IPS-18a (cell line): ENCODE data around the gene NCOA3.

Experiments used
- H3K27ac ChIP-seq: one replicate; pipeline ENCODE4 v1.5.1; 2013; ENCODE audit warnings: low read length
- H3K27me3 ChIP-seq: one replicate; pipeline ENCODE4 v1.6.1; 2013; ENCODE audit warnings: mild to moderate bottlenecking, low read length; ENCODE audit not compliant: control insufficient read depth, insufficient read depth
- H3K36me3 ChIP-seq: one replicate; pipeline ENCODE4 v1.6.1; 2013; ENCODE audit warnings: low read depth, low read length; ENCODE audit not compliant: control insufficient read depth
- H3K4me1 ChIP-seq: one replicate; pipeline ENCODE4 v1.6.1; 2013; ENCODE audit warnings: low read depth, low read length; ENCODE audit not compliant: control insufficient read depth
- H3K4me3 ChIP-seq: one replicate; pipeline ENCODE4 v1.5.1; 2013; ENCODE audit warnings: low read length
- H3K9ac ChIP-seq: one replicate; pipeline ENCODE4 v1.6.1; 2013; ENCODE audit warnings: mild to moderate bottlenecking, low read length, moderate library complexity
- H3K9me3 ChIP-seq: one replicate; pipeline ENCODE4 v1.6.1; 2013; ENCODE audit warnings: low read depth, low read length; ENCODE audit not compliant: control insufficient read depth

NCOA3 gene

DNA sequence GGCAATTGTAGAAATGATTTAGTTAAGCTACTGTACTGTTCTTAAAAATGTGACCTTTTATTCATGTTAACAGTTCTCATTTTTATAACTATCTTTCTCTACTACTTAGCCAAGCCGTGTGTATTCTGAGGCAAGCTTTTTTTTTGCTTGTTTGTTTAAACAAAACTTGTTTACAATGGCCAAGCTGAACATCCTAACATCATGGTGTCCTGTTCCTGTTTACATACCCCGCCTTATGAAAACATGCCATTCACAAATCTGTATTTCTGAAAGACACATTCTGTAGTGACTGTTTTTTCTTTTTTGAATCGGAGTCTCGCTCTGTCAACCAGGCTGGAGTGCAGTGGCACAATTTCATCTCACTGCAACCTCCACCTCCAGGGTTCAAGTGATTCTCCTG is 140.9 kb downstream of the NCOA3 start:
- H3K4me3 ChIP-seq: no peak overlapping the region
- no peaks in the 10 kb centered on the region for H3K4me1 ChIP-seq
- no peaks in the 10 kb centered on the region for H3K27me3 ChIP-seq
- no peaks in the 10 kb centered on the region for H3K9me3 ChIP-seq
- H3K27ac ChIP-seq: no peak overlapping the region
- peaks cover 40% of the 10 kb centered on the region for H3K36me3 ChIP-seq
- no peak overlapping the region for H3K9ac ChIP-seq

DNA sequence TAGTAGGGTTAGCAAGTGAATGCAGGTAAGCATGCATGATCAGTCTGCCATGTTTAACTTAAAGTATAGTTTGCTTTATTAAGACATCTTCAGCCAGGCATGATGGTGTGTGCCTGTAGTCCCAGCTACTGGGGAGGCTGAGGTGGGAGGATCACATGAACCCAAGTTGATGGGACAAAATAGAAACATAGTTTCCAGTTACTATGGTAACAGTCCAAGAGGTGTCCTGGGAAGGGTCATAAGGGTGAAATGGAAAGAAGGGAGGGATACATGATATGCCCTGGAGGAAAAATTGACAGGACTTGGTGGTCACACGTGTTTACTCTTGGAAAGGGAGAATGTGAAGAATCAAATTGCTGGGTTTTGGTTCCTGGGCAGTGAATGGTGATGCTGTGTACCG is 143.9 kb downstream of the NCOA3 start:
- Histone ChIP-seq H3K36me3 (peaks cover 18% of the 10 kb centered on the region), H3K27me3 (no peaks in the 10 kb centered on the region), H3K9ac (no peak overlapping the region), H3K4me3 (no peak overlapping the region), H3K4me1 (peaks cover 19% of the 10 kb centered on the region), H3K9me3 (no peaks in the 10 kb centered on the region), H3K27ac (no peak overlapping the region)

DNA sequence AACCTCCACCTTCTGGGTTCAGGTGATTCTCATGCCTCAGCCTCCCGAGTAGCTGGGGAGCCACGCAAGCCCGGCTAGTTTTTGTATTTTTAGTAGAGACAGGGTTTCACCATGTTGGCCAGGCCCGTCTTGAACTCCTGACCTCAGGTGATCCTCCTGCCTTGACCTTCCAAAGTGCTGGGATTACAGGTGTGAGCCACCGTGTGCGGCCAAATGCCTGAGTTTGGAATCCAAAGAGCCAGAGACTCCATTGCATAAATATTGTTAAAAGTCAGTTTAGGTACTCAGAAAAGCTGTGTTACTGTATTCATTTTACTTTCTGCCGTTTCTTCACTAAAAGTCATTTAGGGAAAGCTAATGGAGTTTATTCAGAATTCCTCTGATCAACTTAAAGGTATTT is 146.3 kb downstream of the NCOA3 start:
- H3K36me3 ChIP-seq: peaks cover 21% of the 10 kb centered on the region
- no peak overlapping the region for H3K4me3 ChIP-seq
- H3K4me1 ChIP-seq: peaks cover 19% of the 10 kb centered on the region
- no peak overlapping the region for H3K9ac ChIP-seq
- no peaks in the 10 kb centered on the region for H3K27me3 ChIP-seq
- no peak overlapping the region for H3K27ac ChIP-seq
- no peaks in the 10 kb centered on the region for H3K9me3 ChIP-seq

- Histone ChIP-seq H3K9me3 (no peaks in the 10 kb centered on the region), H3K27me3 (no peaks in the 10 kb centered on the region), H3K4me3 (no peak overlapping the region), H3K9ac (peak overlapping the region; percentile 28), H3K36me3 (peaks cover 30% of the 10 kb centered on the region), H3K4me1 (peaks cover 27% of the 10 kb centered on the region), H3K27ac (peak overlapping the region; percentile 32)
These were observed 147.3 kb downstream of the NCOA3 start for GRCh38 chr20:47648943-47649342.

DNA sequence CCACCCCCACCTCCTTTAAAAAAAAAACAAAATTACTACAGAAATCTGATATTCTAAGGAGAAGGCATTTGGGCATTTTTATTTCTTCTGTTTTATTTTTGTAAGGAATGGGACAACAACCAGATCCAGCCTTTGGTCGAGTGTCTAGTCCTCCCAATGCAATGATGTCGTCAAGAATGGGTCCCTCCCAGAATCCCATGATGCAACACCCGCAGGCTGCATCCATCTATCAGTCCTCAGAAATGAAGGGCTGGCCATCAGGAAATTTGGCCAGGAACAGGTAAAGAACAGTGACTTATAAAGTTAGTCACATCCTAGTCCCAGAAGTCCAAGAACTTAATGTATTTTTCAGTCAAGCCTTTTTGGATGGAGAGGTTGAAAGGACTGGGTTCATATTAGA is 150.6 kb downstream of the NCOA3 start:
- Histone ChIP-seq H3K4me3 (no peak overlapping the region), H3K27ac (no peak overlapping the region), H3K36me3 (peaks cover 30% of the 10 kb centered on the region), H3K4me1 (peaks cover 42% of the 10 kb centered on the region), H3K9ac (no peak overlapping the region), H3K27me3 (no peaks in the 10 kb centered on the region), H3K9me3 (no peaks in the 10 kb centered on the region)

DNA sequence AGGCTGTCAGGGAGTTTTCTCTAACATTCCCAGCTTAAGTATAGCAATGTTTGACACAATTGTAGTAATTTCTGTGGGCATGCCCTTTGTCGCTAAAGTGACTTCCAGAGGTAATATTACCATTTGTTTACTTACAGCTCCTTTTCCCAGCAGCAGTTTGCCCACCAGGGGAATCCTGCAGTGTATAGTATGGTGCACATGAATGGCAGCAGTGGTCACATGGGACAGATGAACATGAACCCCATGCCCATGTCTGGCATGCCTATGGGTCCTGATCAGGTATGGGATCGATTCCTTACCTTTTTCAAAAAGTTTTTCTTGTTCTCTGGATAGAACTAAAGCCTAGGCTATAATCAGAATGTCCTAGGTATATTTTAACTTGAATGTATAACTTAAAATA is 151.1 kb downstream of the NCOA3 start:
- Histone ChIP-seq H3K9ac (no peak overlapping the region), H3K4me1 (peaks cover 42% of the 10 kb centered on the region), H3K36me3 (peaks cover 31% of the 10 kb centered on the region), H3K9me3 (no peaks in the 10 kb centered on the region), H3K4me3 (no peak overlapping the region), H3K27ac (no peak overlapping the region), H3K27me3 (no peaks in the 10 kb centered on the region)

GRCh38 chr20:47653869-47654268 is 152.2 kb downstream of the NCOA3 start:
- Histone ChIP-seq H3K27ac (no peak overlapping the region), H3K4me1 (peaks cover 34% of the 10 kb centered on the region), H3K9ac (no peak overlapping the region), H3K36me3 (peaks cover 38% of the 10 kb centered on the region), H3K27me3 (no peaks in the 10 kb centered on the region), H3K9me3 (no peaks in the 10 kb centered on the region), H3K4me3 (peak overlapping the region; percentile 29)

- H3K9me3 ChIP-seq: no peaks in the 10 kb centered on the region
- H3K4me1 ChIP-seq: peaks cover 29% of the 10 kb centered on the region
- peak overlapping the region; percentile 29 for H3K4me3 ChIP-seq
- no peak overlapping the region for H3K9ac ChIP-seq
- H3K27me3 ChIP-seq: no peaks in the 10 kb centered on the region
- H3K36me3 ChIP-seq: peaks cover 38% of the 10 kb centered on the region
- H3K27ac ChIP-seq: no peak overlapping the region
These were observed 152.7 kb downstream of the NCOA3 start for GRCh38 chr20:47654370-47654769.

GRCh38 chr20:47655635-47656034 is 153.9 kb downstream of the NCOA3 start:
- no peak overlapping the region for H3K9ac ChIP-seq
- H3K9me3 ChIP-seq: no peaks in the 10 kb centered on the region
- no peaks in the 10 kb centered on the region for H3K27me3 ChIP-seq
- no peak overlapping the region for H3K4me3 ChIP-seq
- no peak overlapping the region for H3K27ac ChIP-seq
- peaks cover 23% of the 10 kb centered on the region for H3K4me1 ChIP-seq
- peaks cover 38% of the 10 kb centered on the region for H3K36me3 ChIP-seq

DNA sequence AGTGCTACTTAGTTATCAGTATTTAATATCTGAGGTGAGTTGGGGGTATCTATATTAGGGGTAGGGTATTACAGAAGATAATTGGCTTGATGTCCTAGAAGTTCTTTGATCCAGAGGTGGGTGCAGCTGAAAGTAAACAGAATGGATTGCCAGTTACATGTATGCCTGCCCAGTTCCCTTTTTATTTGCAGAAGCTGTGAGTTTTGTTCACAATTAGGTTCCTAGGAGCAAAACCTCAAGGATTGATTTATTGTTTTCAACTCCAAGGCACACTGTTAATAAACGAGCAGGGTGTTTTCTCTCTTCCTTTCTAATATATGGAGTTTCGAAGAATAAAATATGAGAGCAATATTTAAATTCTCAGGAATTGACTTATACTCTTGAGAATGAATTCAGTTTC is 154.6 kb downstream of the NCOA3 start:
- Histone ChIP-seq H3K27ac (no peak overlapping the region), H3K4me1 (peaks cover 23% of the 10 kb centered on the region), H3K9ac (no peak overlapping the region), H3K27me3 (no peaks in the 10 kb centered on the region), H3K4me3 (no peak overlapping the region), H3K36me3 (peaks cover 40% of the 10 kb centered on the region), H3K9me3 (no peaks in the 10 kb centered on the region)

GRCh38 chr20:47659904-47660601 is 158.4 kb downstream of the NCOA3 start:
- Histone ChIP-seq H3K36me3 (peaks cover 30% of the 10 kb centered on the region), H3K4me1 (peaks cover 9% of the 10 kb centered on the region), H3K9ac (no peak overlapping the region), H3K4me3 (no peak overlapping the region), H3K27me3 (no peaks in the 10 kb centered on the region), H3K27ac (no peak overlapping the region), H3K9me3 (no peaks in the 10 kb centered on the region)

GRCh38 chr20:47660602-47660905 is 158.9 kb downstream of the NCOA3 start:
- Histone ChIP-seq H3K27ac (no peak overlapping the region), H3K36me3 (peaks cover 27% of the 10 kb centered on the region), H3K4me1 (peaks cover 5% of the 10 kb centered on the region), H3K4me3 (no peak overlapping the region), H3K9ac (no peak overlapping the region), H3K27me3 (no peaks in the 10 kb centered on the region), H3K9me3 (no peaks in the 10 kb centered on the region)
